ENCODE measurements around the gene ANKS1B.

DNA sequence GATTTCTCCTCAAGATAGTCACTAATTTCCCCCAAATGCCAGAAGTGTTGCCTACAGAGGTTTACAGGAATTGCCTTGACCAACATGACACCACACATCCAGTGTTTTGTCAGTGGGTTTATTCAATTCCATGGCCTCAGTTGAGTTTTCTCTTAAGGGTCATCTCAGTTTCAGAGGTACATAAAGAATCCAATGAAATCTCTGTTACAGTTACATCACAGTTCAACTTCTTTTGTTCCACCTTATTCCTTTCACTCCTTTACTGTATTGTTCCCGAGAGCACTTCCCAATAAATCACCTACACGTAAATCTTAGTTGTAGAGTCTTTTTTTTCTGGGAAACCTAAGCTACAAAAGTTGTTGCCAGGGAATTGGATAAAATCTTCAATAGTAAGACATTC lies 410.8 kb downstream of the ANKS1B start:
- no peak for TF ChIP-seq EGR1 (IDR thresholded peaks at IDR 0.05)
- no peak for TF ChIP-seq FOXM1 (IDR thresholded peaks at IDR 0.05; ENCODE audit: borderline replicate concordance, low read depth)
- TF ChIP-seq NFIC (IDR thresholded peaks at IDR 0.05): no peak
- TF ChIP-seq CREB1 (IDR thresholded peaks at IDR 0.05; ENCODE audit: low read depth): no peak
- TF ChIP-seq EP300 (IDR thresholded peaks at IDR 0.05; ENCODE audit: borderline replicate concordance): no peak
- TF ChIP-seq RAD21 (IDR thresholded peaks at IDR 0.05; ENCODE audit: low read depth): no peak
- TF ChIP-seq, protein P1, sequence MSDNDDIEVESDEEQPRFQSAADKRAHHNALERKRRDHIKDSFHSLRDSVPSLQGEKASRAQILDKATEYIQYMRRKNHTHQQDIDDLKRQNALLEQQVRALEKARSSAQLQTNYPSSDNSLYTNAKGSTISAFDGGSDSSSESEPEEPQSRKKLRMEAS (IDR thresholded peaks at IDR 0.05): no peak
- no peak for TF ChIP-seq TAF1 (IDR thresholded peaks at IDR 0.05; ENCODE audit: low read depth)
- TF ChIP-seq TCF12 (IDR thresholded peaks at IDR 0.05; ENCODE audit: low read depth): no peak
